Thyroid gland (tissue), 4 donors: ENCODE data around the gene LUZP2. TPM values are rescaled to one million over a fixed set of nuclear protein-coding genes. Genes with fewer than 3 reads are reported as not detected.

Source experiments
- DNase-seq, 2 donors: peaks; one replicate each; pipeline ENCODE4 v3.0.0-alpha.2; 2019
- H3K27ac ChIP-seq, 3 donors: fragments of 200-600 bp; sonication (generic); 1 replicate in 2 of 3; 2 replicates in 1 of 3; pipeline ENCODE4 v1.5.1; 2016 to 2019; ENCODE audit warnings: mild to moderate bottlenecking in 1 of 3, moderate library complexity in 1 of 3
- H3K27me3 ChIP-seq: fragments of 200-600 bp; sonication (generic); one replicate; pipeline ENCODE4 v1.5.1; 2019
- H3K36me3 ChIP-seq, 2 donors: fragments of 200-600 bp; sonication (generic); one replicate each; pipeline ENCODE4 v1.5.1; 2016 to 2019
- H3K4me1 ChIP-seq, 2 donors: fragments of 200-600 bp; sonication (generic); one replicate each; pipeline ENCODE4 v1.5.1; 2017 to 2019
- H3K4me3 ChIP-seq, 3 donors: fragments of 200-600 bp; sonication (generic); replicated peaks in 1 of 3; 1 replicate in 2 of 3; 2 replicates in 1 of 3; pipeline ENCODE4 v1.5.1; 2016; ENCODE audit warnings: mild to moderate bottlenecking in 1 of 3
- H3K9me3 ChIP-seq: fragments of 200-600 bp; sonication (generic); one replicate; pipeline ENCODE4 v1.5.1; 2017
- POLR2A ChIP-seq, 2 donors: fragments of 450-650 bp; IDR thresholded peaks; one replicate each; pipeline ENCODE4 v1.6.1; 2017; ENCODE audit warnings: antibody characterized with exemption in 2 of 2, mild to moderate bottlenecking in 2 of 2, moderate library complexity in 1 of 2
- WGBS, 2 donors: methylation state at CpG; one replicate each; pipeline ENCODE4 v1.1.5; 2017; 5-methylcytosine and 5-hydroxymethylcytosine counted together
- intact Hi-C: fragments of 100-400 bp; cut with DNase I; formaldehyde crosslinking; loops from one replicate; pipeline ENCODE4 v1.15.1; 2023
- total RNA-seq, 4 donors: library from RNA; depleted of rRNA; stranded (reverse); fragments of >200 nt; gene quantifications; one replicate each; pipeline ENCODE4 v1.2.3, GENCODE V29; 2016
- TF ChIP-seq, protein P1 (sequence below), 6 experiments: fragments of 200-600 bp in 3 of 6; fragments of 450-650 bp in 3 of 6; sonication (generic) in 3 of 6; IDR thresholded peaks; one replicate each; pipeline ENCODE4 v1.5.1; 2016 to 2019; ENCODE audit warnings: antibody characterized with exemption in 6 of 6, mild to moderate bottlenecking in 2 of 6, inconsistent platforms in 1 of 6, moderate library complexity in 1 of 6

The LUZP2 gene
- total RNA-seq, 4 donors from 2014 or later, result not detected

DNA sequence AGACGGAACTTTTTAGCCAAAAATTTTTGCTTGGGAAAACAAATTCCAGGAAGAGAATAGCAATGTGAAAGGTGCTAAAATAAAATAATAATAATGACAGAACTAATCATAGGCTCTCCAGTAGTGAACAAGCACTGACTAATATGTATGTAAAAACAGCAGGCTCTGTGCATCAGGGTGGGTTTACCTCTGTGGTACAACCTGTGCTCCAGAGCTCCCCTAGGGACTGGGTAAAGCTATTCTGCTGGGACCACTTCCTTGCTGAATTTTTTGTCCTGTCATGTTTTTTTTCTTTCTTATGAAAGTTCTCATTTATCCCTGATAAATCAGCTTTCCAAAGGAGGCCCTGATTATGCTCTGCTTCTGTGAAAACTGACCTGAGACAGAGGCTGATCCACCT lies 18.8 kb downstream of the LUZP2 start:
- Histone ChIP-seq H3K4me1 (no peaks in the 10 kb centered on the region), H3K4me3 (no peak overlapping the region), H3K27ac (no peak overlapping the region), H3K9me3 (no peaks in the 10 kb centered on the region), H3K36me3 (no peaks in the 10 kb centered on the region), H3K27me3 (no peaks in the 10 kb centered on the region)
- intact Hi-C loops, result no loop called here
- 84 to 94% methylated on average over 1 of the region's 1 CpG for WGBS, 2 donors
- no peak for DNase-seq
- no peak for TF ChIP-seq POLR2A (IDR thresholded peaks at IDR 0.05)
- TF ChIP-seq, protein P1, sequence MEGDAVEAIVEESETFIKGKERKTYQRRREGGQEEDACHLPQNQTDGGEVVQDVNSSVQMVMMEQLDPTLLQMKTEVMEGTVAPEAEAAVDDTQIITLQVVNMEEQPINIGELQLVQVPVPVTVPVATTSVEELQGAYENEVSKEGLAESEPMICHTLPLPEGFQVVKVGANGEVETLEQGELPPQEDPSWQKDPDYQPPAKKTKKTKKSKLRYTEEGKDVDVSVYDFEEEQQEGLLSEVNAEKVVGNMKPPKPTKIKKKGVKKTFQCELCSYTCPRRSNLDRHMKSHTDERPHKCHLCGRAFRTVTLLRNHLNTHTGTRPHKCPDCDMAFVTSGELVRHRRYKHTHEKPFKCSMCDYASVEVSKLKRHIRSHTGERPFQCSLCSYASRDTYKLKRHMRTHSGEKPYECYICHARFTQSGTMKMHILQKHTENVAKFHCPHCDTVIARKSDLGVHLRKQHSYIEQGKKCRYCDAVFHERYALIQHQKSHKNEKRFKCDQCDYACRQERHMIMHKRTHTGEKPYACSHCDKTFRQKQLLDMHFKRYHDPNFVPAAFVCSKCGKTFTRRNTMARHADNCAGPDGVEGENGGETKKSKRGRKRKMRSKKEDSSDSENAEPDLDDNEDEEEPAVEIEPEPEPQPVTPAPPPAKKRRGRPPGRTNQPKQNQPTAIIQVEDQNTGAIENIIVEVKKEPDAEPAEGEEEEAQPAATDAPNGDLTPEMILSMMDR (IDR thresholded peaks at IDR 0.05), result no peak

DNA sequence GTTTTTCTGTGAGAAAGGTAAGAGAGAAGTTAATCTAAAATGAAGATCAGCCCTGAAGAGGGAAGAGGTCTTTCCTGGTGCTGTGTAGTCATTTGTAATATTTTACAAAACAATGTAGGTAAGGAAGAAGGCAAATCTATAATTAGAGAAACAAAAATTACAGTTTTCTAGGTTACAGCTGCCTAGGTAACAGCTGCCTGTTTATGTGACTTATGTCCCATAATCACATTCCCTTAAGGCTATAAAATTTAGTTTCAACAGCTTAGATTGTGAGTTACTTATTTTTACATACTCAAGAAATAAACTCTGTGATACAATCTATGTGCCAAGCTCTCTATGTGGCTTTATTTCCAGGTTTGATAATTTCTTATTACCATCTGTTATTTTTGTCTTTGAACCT lies 19.8 kb downstream of the LUZP2 start:
- no peaks in the 10 kb centered on the region for H3K27me3 ChIP-seq

DNA sequence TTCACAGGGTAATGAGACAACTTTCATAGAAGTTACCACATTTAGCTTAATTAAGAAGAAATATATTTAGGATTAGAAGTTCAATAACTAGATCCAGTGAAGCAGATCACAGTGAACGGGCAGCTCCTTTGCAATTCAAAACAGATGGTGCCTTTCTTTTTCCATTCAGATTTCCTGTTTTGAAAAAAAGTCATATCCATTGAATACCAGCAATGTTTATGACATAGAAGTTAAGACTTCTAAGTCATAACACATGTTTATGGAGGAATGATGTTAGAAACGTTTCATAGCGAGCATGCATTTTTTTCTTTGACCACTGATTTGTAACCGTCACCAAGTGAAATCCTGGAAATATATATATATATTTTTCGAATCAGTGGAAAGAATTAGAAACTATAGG lies 24.7 kb downstream of the LUZP2 start:
- H3K4me1 ChIP-seq, result no peaks in the 10 kb centered on the region
- no peaks in the 10 kb centered on the region for H3K27me3 ChIP-seq
- TF ChIP-seq, protein P1 (IDR thresholded peaks at IDR 0.05), result no peak
- TF ChIP-seq POLR2A (IDR thresholded peaks at IDR 0.05), result no peak
- intact Hi-C loops, result no loop called here
- no peaks in the 10 kb centered on the region for H3K9me3 ChIP-seq
- DNase-seq, result no peak
- H3K27ac ChIP-seq, result no peak overlapping the region
- 88 to 90% methylated on average over 5 of the region's 5 CpGs for WGBS, 2 donors
- no peaks in the 10 kb centered on the region for H3K36me3 ChIP-seq
- no peak overlapping the region for H3K4me3 ChIP-seq

More for the DNA sequence above, 19.8 kb downstream of the LUZP2 start:
- Histone ChIP-seq H3K36me3 (no peaks in the 10 kb centered on the region), H3K27ac (no peak overlapping the region), H3K9me3 (no peaks in the 10 kb centered on the region), H3K4me3 (no peak overlapping the region), H3K4me1 (no peaks in the 10 kb centered on the region)
- intact Hi-C loops, result no loop called here
- TF ChIP-seq, protein P1 (IDR thresholded peaks at IDR 0.05), result no peak
- TF ChIP-seq POLR2A (IDR thresholded peaks at IDR 0.05), result no peak
- no peak for DNase-seq

DNA sequence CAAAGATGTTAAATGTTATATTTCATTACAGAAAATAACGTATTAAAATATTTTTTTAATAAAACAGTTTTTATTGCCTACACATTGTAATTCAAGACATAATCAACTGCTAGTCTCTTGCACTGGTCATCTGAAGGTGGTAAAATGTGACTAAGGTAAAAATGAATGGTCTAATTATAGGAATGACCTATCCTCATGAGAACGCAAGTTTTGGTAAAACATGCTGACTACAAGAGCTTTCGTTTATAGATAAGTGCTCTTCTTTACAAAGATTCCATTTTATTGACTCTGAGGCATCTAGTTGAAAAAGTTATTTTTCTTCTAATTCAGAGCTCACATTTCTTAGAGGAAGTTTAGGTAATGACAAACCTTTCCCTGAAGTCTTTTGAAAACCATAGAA lies 27.3 kb downstream of the LUZP2 start:
- TF ChIP-seq POLR2A (IDR thresholded peaks at IDR 0.05), result no peak
- TF ChIP-seq, protein P1 (IDR thresholded peaks at IDR 0.05), result no peak
- H3K27me3 ChIP-seq, result no peaks in the 10 kb centered on the region
- no peak overlapping the region for H3K4me3 ChIP-seq
- H3K9me3 ChIP-seq, result no peaks in the 10 kb centered on the region
- H3K27ac ChIP-seq, result no peak overlapping the region
- H3K4me1 ChIP-seq, result no peaks in the 10 kb centered on the region
- whole genome bisulfite sequencing, 2 donors, result 43 to 52% methylated on average over 3 of the region's 3 CpGs
- no peak for DNase-seq
- intact Hi-C loops, result no loop called here
- H3K36me3 ChIP-seq, result no peaks in the 10 kb centered on the region

DNA sequence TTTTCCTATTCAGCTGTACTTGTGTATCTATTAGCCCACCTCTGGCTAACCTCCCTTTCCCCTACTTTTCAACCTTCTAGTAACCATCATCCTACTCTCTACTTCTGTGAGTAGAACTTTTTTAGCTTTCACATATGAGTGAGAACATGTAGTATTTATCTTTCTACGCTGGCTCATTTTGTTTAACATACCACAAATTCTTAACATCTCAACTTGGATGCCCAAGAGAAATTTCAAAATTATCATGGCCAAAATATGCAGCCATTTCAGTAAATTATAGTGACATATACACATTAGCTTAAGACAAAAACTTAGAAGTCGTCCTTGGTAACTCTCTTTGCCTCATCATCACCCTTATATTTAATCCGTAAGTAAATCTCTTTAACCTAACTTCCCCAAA lies 34.7 kb downstream of the LUZP2 start:
- no peak for DNase-seq
- intact Hi-C loops, result no loop called here
- Histone ChIP-seq H3K36me3 (no peaks in the 10 kb centered on the region), H3K27ac (no peak overlapping the region), H3K9me3 (no peaks in the 10 kb centered on the region), H3K4me1 (no peaks in the 10 kb centered on the region), H3K4me3 (no peak overlapping the region), H3K27me3 (no peaks in the 10 kb centered on the region)
- 50 to 51% methylated on average over 3 of the region's 3 CpGs for WGBS, 2 donors
- TF ChIP-seq POLR2A (IDR thresholded peaks at IDR 0.05), result no peak
- TF ChIP-seq, protein P1 (IDR thresholded peaks at IDR 0.05), result no peak
